Endothelial cell of umbilical vein (primary cell): Measurements from ENCODE around the gene SMCO3.

ENCODE experiments used
- MYC ChIP-seq: IDR thresholded peaks from one replicate; pipeline ENCODE4 v1.6.1; 2011; ENCODE audit warnings: mild to moderate bottlenecking, low read depth, low read length
- POLR2A ChIP-seq: IDR thresholded peaks from 2 replicates; pipeline ENCODE4 v1.6.1; 2012; ENCODE audit warnings: low read depth, mild to moderate bottlenecking, control low read depth, low read length
- TF ChIP-seq, protein P1 (sequence below), 2 donors: IDR thresholded peaks; 1 replicate in 1 of 2; 2 replicates in 1 of 2; pipeline ENCODE4 v1.5.1; 2011; ENCODE audit warnings: low read length in 2 of 2, mild to moderate bottlenecking in 2 of 2, moderate library complexity in 2 of 2, control low read depth in 1 of 2, inconsistent platforms in 1 of 2, low read depth in 1 of 2; ENCODE audit not compliant: insufficient read depth in 1 of 2; ENCODE audit errors: extremely low read depth in 1 of 2

DNA sequence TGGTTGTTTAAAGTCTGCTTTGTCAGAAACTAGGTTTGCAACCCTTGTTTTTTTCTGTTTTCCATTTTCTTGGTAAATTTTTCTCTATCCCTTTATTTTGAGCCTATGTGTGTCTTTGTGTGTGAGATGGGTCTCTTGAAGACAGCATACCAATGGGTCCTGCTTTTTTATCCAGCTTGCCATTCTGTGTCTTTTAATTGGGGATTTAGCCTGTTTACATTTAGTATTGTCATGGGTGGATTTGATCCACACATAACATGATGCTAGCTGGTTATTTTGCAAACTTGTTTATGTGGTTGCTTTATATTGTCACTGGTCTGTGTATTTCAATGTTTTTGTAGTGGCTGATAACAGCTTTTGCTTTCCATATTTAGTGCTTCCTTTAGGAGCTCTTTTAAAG is 46.5 kb upstream of the SMCO3 start:
- TF ChIP-seq POLR2A, result no peak
- TF ChIP-seq, protein P1, sequence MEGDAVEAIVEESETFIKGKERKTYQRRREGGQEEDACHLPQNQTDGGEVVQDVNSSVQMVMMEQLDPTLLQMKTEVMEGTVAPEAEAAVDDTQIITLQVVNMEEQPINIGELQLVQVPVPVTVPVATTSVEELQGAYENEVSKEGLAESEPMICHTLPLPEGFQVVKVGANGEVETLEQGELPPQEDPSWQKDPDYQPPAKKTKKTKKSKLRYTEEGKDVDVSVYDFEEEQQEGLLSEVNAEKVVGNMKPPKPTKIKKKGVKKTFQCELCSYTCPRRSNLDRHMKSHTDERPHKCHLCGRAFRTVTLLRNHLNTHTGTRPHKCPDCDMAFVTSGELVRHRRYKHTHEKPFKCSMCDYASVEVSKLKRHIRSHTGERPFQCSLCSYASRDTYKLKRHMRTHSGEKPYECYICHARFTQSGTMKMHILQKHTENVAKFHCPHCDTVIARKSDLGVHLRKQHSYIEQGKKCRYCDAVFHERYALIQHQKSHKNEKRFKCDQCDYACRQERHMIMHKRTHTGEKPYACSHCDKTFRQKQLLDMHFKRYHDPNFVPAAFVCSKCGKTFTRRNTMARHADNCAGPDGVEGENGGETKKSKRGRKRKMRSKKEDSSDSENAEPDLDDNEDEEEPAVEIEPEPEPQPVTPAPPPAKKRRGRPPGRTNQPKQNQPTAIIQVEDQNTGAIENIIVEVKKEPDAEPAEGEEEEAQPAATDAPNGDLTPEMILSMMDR (IDR thresholded peaks at IDR 0.05; ENCODE audit: extremely low read depth in 1 of 2, insufficient read depth in 1 of 2, low read depth in 1 of 2, low read length in 2 of 2), result no peak
- TF ChIP-seq MYC, result no peak
